HG03354 (cell line): ENCODE data around the gene HOXD3.

Experiments used
- ATAC-seq: cut with Tn5 transposase; IDR thresholded peaks from one replicate; pipeline ENCODE4 v1.9.1; 2021; ENCODE audit warnings: mild to moderate bottlenecking; ENCODE audit not compliant: unreplicated experiment, poor library complexity, severe bottlenecking

The HOXD3 gene

DNA sequence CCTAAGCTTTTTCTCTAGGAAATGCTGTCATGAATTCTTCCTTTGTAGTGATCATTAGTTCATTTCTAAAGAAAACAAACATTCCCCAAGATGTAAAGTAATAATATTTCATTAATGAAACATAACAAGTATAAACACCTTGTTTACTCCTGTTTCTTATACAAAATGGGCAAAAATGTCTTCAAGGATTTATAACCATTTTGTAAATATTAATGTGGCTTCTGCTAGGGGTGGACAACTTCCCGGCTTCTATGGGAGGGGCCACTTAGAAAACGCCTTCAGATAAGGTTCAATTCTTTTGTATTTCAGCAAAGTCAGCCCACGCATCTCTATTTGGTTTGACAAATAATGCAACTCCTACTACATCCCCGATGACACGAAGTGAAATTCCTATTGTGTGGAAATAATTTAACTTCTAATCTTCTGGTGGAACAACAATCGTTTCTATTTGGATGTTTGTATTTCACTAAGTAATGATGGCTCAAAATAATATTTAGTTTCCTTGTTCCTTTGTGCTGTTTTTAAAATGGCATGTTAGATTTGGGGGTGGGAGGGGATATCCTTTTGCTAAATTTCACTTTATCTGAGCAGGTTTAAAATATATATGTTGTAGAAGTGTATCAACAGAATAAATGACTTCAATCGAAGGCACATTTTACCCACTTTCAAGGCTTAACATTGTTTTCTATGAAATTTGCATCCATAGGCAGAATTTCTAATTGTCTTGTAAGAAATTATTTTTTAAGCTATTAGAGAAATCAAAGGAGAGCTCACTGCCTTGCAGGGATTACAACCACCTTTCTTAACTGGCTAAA, 16.7 kb downstream of the HOXD3 start:
- ATAC-seq, result no peak

DNA sequence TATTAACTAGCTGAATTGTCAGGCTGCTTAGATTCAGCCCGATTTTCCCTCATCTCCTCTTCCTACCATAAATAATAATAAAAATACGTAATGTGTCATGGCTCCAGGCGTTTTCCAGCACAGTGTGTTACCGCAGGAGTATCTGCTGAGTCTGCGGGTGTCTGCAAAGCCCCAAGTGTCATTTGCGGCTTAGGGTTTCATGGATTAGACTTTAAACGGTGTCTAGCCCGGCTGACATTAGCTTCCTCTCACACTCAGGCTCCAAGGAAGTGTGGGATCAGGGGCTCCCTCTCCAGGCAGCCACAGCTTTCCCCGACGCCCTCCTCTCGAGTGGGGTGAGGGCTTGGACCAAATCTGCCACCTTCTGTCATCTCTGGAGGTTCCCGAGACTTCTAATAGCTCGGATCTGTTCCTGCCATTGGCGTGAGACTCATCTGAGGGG, 17.3 kb downstream of the HOXD3 start:
- ATAC-seq, result no peak

DNA sequence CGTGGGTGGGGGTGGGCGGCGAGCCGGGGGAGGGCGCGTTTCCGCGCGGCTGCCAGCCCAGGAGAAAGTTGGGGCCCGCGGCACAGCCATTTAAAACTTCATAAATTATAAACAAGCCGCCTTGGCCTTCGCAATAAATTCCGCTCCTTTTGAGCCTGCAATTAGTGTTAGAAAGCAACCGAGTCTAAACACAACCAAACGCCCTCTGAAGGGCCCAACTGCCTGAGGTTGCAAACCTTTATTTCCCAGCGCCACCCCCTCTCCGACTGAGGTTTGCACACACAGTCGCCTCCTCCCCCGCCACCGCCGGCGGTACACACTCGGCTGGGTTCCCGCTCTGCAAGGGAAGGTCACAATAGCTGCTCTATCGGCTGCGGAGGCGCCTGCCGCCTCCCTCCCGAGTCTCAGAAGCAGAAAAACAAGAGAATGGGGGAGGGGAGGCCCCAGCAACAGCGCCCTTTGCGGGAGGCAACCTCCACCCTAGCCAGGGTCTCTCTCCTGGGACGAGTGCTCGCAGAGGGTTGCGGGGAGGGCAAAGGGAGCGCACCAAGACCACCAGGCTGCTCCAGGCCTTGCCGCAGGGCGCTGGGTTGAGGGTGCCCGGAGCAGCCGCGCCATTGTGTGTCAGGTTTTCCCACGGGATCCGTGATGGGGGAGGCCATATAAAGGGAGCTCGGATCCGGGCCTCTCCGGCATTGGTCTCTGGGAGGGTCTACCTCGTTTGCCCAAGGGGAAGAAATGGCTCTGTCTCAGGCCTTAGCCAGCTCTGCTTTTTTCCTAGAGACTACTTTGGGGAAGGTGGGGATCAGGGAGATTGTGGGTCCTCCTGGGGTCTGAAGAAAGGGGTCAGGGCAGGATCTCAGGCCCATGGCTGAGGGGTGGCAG, 18.0 kb downstream of the HOXD3 start:
- no peak for ATAC-seq

DNA sequence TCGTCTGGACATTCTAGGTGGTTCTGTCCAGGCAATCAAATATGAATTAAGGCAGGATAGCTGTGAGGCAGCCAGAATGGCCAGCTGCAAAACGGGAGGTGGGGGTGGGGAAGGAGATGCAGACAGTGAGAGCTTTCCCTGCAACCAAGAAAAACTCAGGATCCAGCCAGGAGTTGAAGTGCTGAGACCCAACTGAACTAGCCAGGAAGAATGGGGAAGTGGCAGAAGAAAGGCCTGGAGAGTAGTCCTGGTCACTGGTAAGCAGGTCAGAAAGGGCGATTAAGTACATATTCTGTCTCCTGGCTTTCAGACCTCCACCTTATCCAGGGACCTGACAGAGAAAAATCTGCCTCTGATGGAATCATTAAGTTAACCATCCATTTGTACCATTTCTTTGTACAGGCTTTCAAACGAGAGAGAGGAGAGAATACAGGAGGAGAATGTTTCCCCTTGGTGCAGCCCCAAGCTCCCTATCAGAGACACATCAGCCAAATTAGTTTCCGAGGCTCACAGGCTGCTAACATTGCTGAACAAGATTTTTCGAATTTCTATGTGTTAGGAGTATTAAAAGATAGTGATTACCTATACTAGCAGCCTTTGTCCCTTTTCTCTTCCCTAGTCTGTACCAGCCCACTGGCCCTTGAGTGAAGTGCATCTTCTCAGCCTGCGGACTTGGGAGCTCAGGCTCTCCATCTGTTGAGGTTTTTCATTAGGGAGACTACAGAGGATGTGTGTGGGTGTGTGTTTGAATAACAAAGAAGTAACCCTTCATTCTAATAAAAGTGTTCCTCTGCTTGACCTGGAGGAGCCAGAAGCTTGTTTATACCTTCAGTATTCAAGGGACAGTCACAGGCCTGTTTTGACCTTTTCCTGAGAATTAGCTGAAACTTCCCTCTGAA, 18.9 kb downstream of the HOXD3 start:
- ATAC-seq, result no peak

DNA sequence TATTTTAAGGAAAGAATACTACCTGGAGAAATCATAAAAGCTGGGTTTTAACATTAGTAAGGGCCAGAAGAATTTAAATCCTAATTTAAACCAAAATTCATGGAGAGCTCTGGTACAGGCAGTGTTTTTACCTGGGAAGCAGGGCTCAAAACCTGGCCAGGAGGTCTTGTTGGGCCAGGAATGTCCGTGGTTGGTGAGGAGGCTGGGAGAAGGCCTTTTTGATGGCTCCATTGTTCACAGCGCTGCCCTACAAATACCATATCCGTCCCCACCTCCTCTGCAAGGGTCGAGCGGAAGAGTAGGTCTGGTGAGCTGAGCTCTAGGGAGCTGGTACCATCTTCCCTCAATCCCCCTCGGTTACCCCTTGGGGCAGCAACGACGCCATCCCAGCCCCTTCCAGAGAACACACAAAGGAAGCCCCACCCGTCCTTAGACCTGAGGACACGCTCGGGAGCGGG, 20.5 kb downstream of the HOXD3 start:
- no peak for ATAC-seq

DNA sequence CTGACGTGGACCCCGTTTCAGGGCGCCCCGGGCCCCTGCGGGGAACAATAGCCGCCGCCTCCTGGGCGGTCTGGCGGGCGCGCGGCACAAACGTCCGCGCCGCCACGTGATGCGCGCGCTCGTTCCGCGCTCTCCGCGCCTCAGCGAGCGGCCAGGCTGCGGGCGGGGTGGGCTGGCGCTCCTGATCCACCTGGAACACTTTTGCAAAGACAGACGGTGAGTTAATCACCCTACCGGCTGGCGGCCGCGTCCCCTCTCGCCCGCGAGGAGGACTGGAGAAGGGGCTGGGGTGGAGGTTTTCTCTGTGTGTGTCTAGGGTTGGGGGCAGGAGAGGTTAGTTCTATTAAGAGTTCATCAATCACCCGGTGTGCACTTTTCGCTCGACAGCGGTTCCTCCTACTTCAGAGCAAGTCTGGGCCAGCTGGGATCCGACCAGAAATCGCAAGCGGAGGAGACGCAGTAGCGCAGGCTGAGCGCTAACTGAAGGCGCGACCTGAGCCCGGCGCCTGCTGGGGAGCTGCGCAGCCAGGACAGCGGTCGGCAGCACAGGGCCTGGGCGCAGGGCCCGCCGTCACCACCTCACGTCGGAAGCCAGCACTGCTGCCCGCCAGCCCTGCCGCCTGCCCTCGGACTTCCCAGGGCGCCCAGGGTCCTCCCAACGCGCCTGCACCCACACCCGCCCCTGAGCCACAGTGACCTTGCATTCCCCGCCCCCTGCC, 21.1 kb downstream of the HOXD3 start:
- ATAC-seq, result no peak

DNA sequence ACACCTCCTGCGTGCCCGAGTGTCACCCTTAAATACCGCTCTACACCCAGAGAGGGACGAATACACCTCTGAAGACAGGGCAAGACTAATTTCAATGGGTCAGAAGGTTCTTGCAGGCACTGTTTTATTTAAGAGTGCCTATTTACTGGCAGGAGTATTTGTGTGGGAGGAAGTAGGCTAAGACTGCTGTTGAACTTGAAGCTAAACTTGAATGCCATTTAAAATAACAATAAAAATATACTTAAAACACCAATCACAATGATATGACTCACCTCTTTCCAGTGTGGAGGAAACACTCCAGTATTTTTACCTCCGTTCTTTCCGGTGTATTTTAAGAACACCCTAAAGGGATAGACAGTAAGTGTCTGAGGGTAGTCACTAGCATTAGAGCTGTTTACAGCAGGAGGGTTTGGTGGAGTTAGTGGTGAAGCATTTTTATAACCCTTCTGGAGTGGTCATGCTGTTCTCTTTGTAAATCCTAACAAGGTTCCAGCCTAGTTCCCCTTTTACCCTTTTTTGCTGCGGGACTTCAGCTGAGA, 21.7 kb downstream of the HOXD3 start:
- ATAC-seq, result no peak

DNA sequence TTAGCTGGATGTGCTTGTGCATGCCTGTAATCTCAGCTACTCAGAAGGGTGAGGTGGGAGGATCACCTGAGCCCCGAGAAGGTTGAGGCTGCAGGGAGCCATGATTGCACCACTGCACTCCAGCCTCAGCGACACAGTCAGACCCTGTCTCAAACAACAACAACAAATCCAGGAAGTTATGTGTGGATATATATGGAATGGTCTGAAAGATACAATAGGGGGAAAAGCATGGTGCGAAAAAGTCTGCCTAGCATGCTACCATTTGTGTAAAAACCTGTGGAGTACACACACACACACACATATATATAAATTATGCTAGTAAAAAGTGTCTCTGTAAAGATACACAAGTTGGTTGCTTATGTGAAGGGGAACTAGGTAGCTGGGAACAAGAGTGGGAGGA, 24.4 kb downstream of the HOXD3 start:
- ATAC-seq, result no peak

DNA sequence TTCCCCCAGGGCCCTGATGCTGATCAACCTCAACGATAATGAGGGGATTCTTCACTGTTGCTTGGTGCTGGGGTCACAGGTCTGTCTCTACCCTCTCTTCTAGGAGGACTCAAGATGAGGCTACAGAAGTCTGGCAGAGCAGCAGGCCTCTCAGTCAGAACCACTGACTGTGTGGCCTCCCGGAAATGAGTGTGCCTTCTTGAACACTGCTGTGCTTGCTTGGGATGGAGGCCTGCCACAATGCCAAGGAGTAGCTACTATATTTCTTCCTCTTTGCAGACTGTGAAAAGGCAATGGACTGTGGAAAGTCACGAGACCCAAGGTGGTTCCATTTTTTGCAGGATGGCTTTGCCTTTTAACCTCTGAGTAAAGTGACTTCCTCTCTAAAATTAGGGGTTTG, 25.6 kb downstream of the HOXD3 start:
- no peak for ATAC-seq

DNA sequence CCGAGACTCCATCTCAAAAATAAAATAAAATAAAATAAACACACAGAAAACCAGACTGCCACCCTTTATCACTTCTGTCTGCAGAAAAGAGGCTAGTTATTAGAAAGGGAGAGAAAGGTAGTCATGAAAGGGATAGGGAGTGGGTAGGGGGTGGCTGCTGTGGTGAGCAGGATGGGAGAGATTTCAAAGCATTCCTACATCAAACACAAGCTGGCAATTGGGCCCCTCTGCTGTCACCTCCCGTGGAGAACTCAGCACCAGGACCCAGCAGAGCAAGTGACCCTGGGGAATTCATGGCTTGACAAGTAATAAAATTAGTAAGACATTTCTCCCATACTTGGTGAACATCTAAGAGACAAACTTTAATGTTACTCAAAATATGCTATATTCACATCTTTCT, 27.6 kb downstream of the HOXD3 start:
- ATAC-seq, result no peak

DNA sequence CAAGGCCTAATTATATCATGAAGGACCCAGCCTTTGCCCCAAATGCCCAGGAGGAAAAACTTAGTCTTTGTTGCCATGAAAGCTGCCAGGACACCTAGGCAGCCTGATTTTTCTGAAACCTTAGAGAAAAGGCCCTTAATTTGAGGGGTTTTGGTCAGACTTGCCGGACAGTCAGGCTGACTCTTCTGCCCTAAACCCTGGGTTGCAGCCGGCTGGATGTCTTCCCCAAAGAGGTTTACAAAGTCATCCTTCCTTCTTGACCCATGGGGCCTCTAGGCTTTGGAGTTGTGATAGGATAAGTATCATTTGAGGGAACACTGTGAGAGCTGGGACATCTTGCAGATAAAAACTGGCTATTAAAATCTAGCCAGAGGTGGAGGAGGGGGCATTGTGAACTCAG, 28.9 kb downstream of the HOXD3 start:
- no peak for ATAC-seq

DNA sequence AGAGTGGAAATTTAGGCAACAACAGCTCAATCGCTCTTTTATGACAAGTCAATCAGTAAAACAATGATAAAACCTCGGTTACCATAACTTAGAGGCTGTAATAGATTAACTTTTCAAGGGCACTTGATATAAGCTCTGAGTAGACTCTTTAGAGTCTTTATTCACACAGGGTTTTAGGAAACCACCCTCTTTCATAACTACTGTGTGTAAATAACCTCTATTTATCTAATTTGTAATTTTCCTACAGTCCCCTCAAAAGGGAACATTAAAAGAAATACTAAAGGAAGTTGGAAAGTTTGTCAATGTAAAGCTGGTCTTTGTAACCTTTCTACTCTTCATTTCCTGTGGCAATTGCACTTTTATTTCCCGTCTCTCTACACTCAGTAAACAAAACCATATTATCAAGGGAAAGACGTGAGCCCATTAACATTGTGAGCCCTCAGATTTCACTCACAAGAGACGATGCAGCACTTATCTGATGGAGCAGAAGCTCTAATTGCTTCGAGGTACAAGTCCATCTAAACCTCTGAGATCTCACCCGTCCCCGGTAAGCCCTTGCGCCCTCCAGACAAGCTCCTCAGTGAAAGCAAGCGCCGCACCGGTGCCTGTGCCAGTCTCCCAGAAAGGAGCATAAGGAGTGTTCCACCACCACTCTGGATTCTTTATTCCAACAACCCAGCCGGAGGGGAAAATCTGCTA, 30.2 kb downstream of the HOXD3 start:
- ATAC-seq, result no peak

DNA sequence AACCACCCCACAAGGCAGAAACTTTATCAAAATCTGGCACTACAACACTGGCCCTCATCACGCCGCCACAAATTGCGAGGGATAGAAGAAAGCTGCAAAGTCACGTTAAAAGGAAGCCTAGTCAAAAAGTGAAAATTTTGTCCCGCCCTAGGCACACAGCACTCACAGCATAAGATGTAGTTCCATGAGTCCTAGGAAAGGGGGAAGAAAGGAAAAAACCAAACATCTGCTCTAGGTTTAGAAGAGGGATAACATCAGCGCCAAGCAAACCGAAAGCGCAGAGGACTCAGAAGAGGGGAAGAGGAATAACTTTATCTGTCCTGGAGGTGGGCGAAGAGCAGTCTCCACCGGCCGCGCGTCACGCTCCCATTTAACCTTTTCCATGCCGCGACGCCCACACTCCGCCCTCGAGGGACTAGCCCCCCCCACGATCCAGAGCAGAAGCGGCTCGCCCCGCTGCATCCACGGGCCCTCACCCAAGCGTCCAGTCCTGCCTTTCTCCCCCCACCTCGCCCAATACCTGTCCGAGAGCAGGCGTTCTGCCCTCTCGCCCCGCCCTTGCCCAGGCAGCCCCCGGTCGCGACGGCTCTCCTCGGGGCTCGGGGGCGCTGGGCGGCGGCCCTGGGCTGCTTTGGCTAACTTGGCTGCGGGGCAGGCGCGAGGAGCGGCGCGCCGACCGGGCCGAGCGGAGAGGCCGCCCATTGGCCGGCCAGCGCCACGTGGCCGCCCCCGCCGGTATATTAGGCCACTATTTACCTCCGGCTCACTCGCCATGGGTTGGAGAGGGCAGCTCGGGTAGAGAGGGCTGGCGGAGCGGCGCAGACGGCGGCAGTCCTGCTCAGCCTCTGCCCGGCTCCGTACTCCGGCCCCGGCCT, 31.0 kb downstream of the HOXD3 start, which contains the start of gene HOXD1:
Gene HOXD1 (plus strand): TSS at position 770 of the 875 bp plus-strand sequence. CDS start 134 bp downstream, outside the sequence.
- no peak for ATAC-seq

DNA sequence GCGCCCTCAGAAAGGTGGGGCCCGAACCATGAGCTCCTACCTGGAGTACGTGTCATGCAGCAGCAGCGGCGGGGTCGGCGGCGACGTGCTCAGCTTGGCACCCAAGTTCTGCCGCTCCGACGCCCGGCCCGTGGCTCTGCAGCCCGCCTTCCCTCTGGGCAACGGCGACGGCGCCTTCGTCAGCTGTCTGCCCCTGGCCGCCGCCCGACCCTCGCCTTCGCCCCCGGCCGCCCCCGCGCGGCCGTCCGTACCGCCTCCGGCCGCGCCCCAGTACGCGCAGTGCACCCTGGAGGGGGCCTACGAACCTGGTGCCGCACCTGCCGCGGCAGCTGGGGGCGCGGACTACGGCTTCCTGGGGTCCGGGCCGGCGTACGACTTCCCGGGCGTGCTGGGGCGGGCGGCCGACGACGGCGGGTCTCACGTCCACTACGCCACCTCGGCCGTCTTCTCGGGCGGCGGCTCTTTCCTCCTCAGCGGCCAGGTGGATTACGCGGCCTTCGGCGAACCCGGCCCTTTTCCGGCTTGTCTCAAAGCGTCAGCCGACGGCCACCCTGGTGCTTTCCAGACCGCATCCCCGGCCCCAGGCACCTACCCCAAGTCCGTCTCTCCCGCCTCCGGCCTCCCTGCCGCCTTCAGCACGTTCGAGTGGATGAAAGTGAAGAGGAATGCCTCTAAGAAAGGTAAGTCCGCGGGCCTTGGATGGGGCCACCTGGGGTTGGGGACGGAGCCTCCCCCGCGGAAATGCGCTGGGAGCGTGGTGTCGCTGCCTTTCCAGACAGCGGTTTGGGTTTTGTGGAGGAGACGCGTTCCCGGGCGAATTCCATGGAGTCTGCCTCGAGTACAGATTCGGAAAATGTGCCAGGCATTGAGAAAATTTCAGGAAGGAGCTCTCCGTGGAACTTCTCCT, 31.9 kb downstream of the HOXD3 start:
- ATAC-seq, result no peak

DNA sequence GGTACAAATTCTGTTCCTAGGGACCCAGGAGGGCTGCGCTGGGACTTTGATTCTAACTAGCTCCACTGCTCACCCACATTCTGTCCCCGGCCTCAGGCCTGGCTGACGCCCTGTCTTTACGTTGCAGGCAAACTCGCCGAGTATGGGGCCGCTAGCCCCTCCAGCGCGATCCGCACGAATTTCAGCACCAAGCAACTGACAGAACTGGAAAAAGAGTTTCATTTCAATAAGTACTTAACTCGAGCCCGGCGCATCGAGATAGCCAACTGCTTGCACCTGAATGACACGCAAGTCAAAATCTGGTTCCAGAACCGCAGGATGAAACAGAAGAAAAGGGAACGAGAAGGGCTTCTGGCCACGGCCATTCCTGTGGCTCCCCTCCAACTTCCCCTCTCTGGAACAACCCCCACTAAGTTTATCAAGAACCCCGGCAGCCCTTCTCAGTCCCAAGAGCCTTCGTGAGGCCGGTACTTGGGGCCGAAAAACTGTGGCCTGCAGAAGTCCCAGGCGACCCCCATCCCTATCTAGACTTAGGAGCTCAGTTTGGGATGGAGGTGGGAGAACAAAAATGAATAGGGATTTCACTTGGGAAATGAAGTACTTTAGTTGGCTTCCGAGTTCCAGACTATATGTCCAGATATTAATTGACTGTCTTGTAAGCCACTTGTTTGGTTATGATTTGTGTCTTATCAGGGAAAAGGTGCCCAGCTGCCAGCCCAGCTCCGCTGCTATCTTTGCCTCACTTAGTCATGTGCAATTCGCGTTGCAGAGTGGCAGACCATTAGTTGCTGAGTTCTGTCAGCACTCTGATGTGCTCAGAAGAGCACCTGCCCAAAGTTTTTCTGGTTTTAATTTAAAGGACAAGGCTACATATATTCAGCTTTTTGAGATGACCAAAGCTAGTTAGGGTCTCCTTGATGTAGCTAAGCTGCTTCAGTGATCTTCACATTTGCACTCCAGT, 32.9 kb downstream of the HOXD3 start:
- no peak for ATAC-seq
